Measurements from ENCODE around the gene ZBTB20.

GRCh38 chr3:114384558-114384903, 762.6 kb downstream of the ZBTB20 start:
- no peak for TF ChIP-seq SP1 (IDR thresholded peaks at IDR 0.05)
- no peak for TF ChIP-seq CTCF (IDR thresholded peaks at IDR 0.05; ENCODE audit: low read depth, low read length, missing input control)
- no peak for TF ChIP-seq FOXA2 (IDR thresholded peaks at IDR 0.05)
- TF ChIP-seq YY1 (IDR thresholded peaks at IDR 0.05) = no peak
- no peak for TF ChIP-seq TAF1 (conservative IDR thresholded peaks at IDR 0.05)
- no peak for TF ChIP-seq MAX (IDR thresholded peaks at IDR 0.05)

Data from liver (tissue), 3 donors.